Ammon's horn (tissue), 1 donor: Measurements from ENCODE around the gene G0S2.
"Not testable (repeated sequence)": the region's sequence is repeated elsewhere in the genome, so short reads cannot be mapped to it uniquely, and the experiment has no call there.

Source experiments
- DNase-seq: peaks from one replicate; pipeline ENCODE4 v3.0.0-alpha.2; 2016; ENCODE audit warnings: low spot score

Gene G0S2

DNA sequence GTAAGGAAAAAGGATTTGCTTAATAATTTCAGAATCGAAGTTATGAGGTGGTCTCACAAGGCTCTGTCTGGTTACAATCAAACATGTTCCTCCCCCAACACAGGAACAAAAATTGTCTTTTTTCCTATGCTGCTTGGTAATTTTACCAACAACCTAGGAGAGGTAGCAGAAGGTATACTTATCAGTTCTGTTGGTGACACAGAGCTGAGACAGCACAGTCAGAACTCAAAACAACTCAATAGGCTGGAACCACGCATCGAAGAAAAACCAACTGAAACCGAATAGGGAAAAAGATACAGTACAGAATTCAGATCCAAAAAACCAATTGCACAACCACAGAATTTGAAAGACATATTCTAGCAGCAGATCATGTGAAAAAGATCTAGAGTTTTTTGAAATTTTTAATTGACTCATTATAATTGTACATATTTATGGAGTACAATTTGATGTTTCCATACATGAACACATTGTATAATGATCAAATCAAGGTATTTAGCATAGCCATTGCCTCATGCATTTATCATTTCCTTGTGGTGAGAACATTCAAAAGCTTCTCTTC is 3.8 kb downstream of the G0S2 start:
- DNase-seq: no peak

DNA sequence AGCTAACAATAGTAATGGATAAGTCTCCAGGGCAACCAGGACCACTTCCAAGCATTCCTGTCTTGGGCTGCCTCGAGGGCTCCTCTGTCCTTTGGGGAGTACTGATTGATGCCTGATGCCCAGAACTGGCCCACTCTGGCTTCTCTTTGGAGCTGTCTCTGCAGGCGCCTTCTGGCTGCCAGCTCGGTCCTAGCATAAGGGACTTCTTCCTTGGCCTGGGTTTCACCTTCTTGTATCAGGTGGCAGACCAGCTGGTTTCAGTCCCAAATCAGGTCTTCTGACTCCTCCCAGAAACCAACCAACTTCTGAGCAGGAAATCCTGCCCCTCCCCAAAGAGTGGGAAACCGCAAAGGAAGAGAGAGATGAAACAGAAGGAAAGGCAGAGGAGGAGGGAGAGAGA is 10.6 kb downstream of the G0S2 start:
- no peak for DNase-seq

DNA sequence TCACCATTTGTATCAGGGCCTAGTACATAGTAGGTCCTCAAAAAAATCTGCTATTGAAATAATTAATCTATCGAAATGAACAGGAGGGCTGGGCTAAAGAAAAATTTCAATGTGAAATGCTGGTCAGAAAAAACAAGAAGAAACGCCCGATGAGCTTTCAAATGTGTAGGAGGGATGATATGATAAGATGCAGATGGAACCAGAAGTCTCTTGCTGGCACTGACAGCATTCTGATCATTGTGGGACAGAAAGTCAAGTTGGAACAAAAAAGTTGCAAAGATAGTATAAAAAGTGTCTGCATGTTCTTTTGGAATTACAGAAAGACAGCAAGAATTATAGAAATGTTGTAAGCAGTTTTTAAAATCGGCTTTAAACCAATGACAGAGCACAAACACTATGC is 11.1 kb downstream of the G0S2 start:
- no peak for DNase-seq

DNA sequence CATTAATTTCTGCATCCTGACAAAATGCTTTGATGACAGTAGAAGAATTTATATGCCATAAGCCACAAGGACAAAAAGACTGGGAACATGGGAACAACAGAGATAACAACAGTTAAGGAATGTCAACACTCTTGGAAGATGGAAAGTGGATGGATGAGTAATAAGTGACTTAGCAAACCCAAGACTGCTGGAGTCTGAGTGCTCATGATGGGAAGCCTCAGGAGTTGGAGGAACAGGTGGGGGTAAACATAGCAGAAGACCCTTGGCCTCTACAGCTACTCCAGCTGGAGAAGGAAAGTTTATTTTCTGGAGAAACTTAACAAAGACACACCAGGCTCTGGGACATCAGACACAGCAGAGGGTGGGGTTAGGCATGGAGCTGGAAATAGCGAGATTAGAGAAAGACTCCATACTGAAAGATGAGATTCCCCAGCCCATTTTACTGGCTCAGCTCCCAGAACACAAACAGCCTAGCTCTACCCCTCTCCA is 13.6 kb downstream of the G0S2 start:
- no peak for DNase-seq

DNA sequence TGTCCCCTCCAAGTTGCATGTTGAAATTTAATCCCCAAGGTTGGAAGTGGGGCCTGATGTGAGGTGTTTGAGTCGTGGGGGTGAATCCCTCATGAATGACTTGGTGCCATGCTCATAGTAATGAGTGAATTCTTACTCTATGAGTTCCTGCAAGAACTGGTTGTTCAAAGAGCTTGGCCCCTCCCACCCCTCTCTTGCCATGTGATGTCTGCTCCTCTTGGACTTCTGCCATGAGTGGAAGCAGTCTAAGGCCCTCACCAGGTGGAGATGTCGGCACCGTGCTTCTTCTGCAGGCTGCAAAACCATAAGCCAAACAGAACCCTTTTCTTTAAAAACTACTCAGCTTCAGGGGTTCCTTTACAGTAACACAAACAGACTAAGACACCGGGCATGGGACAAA is 14.3 kb downstream of the G0S2 start:
- DNase-seq: no peak

DNA sequence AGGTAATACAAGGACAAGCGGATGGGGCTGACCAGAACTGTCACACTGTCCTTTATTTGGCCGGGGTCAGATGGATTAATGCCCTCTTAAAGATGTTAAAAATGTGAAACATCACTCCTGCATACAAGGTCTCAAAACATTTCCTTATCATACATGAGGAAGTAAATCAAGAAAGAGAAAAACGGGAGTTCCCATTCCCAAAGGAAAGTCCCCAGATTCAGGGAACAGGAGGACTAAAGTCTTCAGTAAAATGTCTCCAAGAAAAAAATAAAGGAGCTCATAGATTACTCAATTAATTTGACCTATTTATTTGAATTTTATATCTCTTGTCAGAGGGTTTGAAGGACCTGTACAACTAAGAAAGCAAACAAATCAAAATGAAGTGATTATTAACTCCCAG is 16.0 kb downstream of the G0S2 start:
- DNase-seq: no peak

DNA sequence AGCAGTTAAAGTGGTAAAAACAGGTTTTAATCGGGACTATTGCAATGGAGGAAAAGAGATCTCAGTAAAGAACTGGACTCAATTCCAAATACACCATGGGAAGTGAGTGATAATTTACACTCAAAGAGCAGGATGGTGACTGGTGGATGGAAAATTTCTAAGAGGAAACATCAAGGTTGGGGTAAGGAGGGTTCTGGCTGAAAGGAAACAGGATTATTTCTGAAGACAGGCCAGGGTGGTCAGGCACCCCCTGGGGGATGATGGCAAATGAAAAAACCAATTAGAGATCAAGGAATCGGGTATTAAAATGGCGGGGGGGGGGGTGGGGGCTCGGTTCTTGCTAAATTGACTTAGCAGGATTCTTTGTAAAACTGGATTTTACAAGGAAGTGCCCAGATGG is 17.1 kb downstream of the G0S2 start:
- no peak for DNase-seq

DNA sequence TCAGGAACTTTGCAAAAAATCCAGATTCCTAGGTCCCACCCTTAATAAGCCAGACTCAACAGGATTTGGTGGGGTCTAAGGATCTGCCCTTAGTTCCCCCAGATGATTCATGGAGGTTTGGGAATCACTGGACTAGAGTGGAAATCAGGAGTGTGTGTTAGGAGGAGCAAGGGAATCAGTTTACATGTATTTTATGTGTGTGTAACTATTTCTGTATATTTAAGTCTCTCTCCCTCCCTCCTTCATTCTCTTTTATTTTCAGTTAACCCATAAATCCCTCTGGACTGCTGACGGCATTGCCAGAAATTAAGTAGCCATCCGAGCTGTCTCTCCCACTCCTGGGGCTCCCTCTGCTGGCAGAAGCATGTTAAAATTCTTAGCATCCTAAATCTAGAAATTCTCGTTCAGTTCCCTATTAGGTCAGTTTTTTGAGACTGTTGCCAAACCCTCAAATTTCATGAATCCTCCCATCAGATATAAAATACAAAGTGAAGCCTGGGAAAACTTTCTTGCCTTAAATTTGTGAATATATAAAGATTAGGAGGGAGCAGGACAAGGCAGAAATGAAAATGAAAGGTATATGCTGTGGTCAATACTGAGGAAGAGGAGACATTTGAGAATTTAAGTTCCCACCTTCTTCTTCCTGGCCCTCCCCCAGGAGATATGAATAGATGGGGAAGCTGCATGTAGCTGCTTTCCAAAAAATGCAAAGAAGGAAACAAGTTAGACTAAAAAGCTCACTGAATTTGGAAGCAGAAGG is 17.7 kb downstream of the G0S2 start:
- DNase-seq: peak; percentile 84

DNA sequence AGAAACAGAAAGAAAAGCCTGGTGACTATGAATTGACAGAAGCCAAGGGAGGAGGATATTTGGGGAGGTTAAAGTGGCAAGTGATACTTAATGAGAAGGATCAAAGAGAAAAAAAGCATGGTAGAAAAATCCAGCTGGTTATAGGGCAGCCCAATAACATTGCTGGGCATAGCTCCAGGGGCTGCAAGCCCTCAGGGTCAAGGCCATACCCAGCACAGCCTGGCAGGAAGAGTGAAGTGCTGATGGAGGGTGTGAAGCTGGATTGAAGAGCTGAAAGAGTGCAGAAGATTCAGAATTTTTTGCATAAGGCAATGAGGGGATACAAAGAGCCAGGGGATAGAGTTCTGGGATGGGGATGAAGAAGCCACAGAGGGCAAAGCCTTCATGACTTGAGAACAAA is 21.5 kb downstream of the G0S2 start:
- no peak for DNase-seq

DNA sequence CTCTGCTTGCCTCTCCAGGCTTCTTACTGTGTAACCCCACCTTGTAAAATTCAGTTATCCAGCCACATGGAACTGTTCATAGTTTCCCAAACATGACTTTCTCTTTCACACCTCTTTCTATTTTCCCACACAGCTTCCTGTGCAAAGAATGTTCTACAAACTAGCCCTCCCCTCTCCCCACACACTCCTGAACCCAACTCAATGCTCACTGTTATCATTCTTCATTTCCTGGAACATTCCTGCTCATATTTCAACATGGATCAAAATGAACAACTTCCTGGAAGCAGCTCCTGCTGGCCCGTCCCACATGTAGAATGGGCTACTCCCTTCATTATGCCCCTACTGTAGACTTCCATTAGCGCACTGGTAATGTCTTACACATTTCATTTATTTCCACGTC is 21.9 kb downstream of the G0S2 start:
- no peak for DNase-seq

DNA sequence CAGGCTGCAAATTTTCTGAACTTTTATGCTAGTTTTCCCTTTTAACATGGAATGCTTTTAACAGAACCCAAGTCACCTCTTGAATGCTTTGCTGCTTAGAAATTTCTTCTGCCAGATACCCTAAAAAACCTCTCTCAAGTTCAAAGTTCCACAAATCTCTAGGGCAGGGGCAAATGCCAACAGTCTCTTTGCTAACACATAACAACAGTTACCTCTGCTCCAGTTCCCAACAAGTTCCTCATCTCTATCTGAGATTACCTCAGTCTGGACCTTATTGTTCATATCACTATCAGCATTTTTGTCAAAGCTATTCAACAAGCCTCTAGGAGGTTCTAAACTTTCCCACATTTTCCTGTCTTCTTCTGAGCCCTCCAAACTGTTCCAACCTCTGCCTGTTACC is 25.5 kb downstream of the G0S2 start:
- not testable (repeated sequence) for DNase-seq

DNA sequence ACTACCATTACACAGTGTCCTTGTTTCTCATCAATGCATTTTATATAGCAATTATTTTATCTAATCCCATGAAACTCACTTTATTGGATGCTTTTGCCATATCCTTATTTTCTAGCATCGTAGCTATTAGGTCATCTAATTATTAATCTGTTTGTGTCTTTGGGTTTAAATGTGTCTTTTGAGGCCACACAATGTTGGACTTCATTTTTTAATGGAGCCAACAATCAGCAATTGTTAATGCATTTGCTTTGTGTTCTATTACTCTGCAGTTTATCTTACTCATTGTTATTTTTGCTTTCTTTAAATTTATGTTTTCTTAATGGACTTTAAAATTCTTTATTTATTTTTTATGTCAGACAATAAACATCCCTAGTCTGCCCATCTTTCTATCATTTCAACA is 27.6 kb downstream of the G0S2 start:
- DNase-seq: no peak

DNA sequence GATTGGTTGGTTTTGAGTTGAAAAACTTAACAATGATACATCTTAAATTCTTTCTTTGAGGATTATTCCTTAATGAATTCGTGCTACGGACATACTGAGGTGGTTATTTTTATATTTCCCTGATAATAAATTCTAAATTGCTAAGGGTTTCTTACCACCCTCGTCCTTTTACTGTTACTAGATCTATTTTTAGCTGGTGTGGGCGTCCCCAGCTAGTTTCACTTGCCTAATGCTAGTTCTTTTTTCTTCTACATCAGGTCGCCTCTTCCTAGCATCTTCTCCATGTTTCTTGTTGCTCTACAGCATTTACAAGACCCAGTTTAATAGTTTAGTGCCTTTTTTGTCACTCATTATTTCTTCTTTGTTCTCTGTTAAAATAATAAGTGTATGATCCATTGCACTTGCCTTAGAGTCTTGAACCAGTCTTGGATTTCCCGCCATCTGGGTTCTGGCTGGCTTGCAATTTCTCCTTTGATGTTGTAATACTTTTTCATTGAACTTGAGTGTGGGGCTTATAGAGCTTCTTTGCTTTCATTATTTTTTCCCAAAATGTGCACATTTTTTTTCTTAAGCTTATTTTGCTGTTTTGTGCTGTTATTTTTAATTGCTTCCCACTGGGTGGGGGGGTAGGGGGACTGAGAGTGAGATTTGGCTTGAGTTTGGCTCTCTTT is 28.8 kb downstream of the G0S2 start:
- DNase-seq: no peak

DNA sequence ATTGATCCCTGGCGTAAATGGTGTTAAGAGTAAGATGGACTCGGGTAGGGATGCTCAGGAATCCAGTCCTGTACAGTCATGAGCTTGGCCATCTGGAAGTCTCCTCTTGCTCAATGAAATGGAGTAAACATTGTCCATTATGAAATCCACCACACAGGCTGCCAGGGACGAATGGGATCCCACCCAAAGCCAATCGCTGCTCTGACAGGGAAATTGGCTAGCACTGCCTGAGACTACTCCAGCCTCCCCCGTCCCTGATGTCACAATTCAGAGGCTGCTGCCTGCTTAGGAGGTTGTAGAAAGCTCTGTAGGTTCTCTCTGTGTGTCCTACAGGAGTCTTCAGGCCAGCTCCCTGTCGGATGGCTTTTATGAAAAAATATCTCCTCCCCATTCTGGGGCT is 29.4 kb downstream of the G0S2 start, which contains the start of gene HSD11B1:
Gene HSD11B1 (plus strand): TSS at position 263 of the 400 bp plus-strand sequence. CDS start 97 bp downstream, at position 360.
- peak; percentile 86 for DNase-seq

DNA sequence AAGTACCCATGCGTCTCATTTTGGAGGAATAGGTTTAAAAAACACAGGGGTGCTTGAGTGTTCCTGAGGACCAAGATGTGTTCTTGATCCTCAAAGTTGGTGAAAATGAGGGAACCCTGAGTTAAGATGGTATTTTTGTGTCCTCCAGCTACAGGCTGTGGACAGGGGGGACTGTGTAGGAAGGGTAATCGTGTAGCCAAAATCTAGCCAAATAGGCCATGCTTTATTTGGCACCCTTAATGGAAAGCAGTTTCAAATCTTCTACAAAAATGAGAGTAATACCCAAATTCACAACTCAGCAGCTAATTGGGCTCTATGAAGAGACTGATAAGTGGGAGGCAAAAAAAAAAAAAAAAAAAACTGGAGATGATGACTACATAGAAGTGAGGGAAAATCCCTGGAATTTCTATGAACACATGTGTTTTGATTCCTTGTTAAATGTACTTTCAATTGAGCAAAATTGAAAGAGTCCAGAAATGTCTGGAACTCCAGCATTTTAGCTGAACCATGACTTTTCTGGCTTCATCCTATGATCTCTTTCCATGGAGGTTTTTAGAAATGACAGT is 29.9 kb downstream of the G0S2 start:
- no peak for DNase-seq

DNA sequence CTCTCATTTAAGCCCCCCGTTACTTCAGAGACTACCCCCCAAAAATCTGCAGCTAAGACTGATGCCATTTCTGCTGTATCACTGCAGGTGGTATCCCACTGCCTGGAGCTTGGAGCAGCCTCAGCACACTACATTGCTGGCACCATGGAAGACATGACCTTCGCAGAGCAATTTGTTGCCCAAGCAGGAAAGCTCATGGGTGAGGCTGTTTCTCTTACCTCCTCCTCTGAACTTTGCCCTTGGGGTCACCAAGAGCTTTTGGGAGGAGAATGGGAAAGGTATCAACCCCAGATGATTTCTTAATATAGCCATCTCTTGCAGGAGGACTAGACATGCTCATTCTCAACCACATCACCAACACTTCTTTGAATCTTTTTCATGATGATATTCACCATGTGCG is 31.4 kb downstream of the G0S2 start:
- no peak for DNase-seq

DNA sequence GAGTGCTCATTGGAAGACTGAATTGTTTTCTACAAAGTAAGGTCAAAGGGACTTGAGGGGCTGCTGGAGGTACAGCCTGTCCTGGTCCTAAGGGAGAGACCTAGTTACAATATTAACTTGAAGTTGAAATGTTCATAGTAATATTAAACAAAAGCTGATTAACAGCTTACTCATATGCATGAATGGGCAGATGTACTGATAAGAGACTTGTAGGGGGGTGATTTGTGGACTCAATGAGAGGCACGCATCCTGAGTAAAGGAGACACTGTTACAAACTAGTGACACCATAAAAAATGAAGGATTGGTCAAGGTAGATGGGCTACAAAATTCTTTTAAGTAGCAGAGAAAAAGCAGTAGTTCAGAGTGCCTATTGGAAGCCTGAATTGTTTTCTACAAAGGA is 32.1 kb downstream of the G0S2 start:
- DNase-seq: no peak

DNA sequence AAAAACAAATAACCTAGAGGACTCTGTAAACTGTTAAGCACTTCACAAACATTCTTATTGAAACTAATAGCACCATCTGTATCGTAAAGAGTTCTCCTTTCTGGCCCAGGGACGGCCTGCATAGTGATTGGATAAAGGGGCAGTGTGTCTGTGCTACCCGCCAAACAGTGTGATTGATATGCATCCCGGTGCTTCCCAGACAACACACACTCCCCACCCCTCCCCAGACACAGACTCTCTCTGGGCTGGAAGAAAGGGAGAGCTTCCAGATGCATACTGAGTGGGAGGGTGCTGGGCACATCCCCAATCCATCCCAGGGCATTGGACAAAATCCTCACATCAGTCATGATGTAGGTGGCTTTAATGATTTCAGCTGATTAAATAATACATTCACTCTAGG is 33.1 kb downstream of the G0S2 start:
- peak; percentile 56 for DNase-seq

DNA sequence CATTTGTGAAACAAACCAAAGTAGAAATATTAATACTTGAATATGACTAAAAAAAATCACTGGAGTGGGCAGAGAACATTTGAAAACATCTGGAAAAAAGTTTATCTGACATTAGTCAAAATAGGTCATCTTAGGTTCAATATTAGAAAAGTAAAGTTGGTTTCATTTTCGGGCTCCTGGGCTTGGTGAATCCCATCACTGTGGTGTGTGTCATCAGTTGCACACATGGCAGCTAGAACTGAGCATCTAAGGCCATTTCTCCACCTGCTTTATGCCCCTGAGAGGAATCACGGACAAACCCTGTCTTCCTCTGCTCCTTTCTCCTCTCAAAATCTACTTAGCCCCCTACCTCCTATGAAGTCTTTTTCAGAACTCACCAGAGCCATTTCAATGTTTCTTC is 34.9 kb downstream of the G0S2 start:
- no peak for DNase-seq

DNA sequence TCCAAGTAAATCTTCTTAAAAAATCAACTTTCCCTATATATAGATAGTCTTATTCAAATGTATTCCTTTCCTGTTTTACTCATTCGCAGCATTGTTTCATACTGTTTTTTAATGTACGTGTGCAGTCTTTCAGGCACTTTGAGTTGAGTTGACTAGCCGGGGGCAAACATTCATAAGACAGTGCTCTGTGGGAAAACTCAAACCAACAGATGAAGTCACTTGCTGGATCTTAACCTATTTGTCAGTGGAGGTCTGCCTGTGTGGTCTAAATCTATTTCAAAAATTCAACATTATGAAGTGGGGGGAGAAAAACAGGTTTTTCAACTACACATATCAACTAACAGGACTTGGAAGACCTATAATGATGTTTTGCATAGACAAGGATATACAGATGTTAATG is 35.6 kb downstream of the G0S2 start:
- no peak for DNase-seq

DNA sequence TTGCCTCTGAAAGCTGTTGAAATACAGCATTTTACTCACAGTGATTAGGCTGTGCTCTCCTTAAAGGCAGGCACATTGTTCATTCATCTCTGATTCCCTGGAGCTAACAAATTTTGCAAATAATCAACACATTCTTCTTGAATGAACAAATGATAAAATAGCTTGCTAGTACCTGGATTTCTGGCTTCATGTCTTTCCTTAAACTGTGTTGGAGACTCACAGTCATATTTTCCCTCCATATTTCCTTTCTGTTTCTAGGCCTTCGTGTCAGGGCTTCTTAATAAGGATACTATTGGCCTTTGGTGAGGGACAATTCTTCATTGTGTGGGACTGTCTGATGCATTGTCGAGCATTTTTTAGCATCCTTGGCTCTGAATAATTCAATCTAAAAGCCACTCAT is 39.1 kb downstream of the G0S2 start:
- DNase-seq: peak; percentile 53

DNA sequence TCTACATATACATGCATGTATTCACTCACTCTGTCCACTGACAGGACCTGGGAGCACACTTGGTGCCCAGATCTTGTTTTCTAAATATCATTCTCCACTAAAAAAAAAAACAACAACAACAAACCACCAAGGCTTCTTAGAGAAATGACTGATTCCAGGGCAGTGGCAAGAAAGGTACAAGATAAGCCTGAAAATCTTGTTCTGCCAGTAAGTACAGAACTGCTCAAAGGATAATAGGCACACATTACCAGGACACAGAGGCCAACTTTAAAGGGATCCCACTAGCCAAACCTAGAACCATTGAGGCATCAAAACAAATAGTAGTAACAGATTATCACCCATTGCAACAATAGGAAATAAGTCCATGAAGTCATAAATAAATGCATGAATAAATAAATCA is 40.1 kb downstream of the G0S2 start:
- DNase-seq: no peak

DNA sequence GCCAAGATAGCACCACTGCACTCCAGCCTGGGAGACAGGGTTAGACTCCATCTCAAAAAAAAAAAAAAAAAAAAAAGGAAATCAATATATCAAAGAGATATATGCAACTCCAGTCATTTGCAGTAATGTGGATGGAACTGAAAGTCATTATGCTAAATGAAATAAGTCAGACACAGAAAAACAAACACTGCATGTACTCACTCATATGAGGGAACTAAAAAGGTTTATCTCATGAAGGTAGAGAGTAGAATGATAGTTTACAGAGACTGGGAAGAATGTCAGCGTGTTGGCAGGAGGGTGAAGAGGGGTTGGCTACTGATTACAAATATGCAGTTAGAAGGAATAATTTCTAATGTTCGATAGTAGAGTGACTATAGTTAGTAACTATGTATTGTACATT is 42.6 kb downstream of the G0S2 start:
- DNase-seq: no peak
